IMR-90 (cell line): Measurements from ENCODE around the gene FRMPD3. TPM values are rescaled to one million over a fixed set of nuclear protein-coding genes. Genes with fewer than 3 reads are reported as not detected.

Source experiments
- ATAC-seq: fragments of 200-7000 bp; cut with Tn5 transposase; 2 replicates; pipeline ENCODE4 v1.9.1; 2020; ENCODE audit warnings: low read depth, mild to moderate bottlenecking, moderate library complexity
- BruUV-seq: library from RNA; stranded (reverse); fragments of 400-500 nt; replicated peaks from 2 replicates; lab custom pipeline; 2021; lab: Mats Ljungman, UMichigan
- CTCF ChIA-PET: fragments of 300-600 bp; formaldehyde crosslinking; extraction: SDS; loops from one replicate; lab custom pipeline; 2021; ENCODE audit warnings: antibody characterized with exemption; lab: Yijun Ruan, JAX
- POLR2A ChIA-PET: fragments of 300-600 bp; sonication (Branson Sonifier 250); formaldehyde crosslinking; loops from one replicate; lab custom pipeline; 2022; ENCODE audit warnings: antibody characterized with exemption; ENCODE audit not compliant: unreplicated experiment; lab: Charles Lee
- DNase-seq: peaks from one replicate; pipeline ENCODE4 v3.0.0; 2013
- H2AFZ ChIP-seq: replicated peaks from 2 replicates; pipeline ENCODE3; 2013; ENCODE audit warnings: low read length, mild to moderate bottlenecking; ENCODE audit not compliant: poor library complexity
- H2AK5ac ChIP-seq: 2 replicates; pipeline ENCODE4 v1.6.1; 2013; ENCODE audit warnings: low read depth, low read length, inconsistent platforms
- H2AK9ac ChIP-seq: replicated peaks from 2 replicates; pipeline ENCODE3; 2013; ENCODE audit warnings: mild to moderate bottlenecking, low read depth, low read length, moderate library complexity; ENCODE audit not compliant: poor library complexity
- H2BK120ac ChIP-seq: 2 replicates; pipeline ENCODE4 v1.6.1; 2013; ENCODE audit warnings: low read depth, low read length, inconsistent platforms
- H2BK15ac ChIP-seq: 3 replicates; pipeline ENCODE4 v1.6.1; 2013; ENCODE audit warnings: low read depth, low read length, inconsistent platforms
- H2BK20ac ChIP-seq: 2 replicates; pipeline ENCODE4 v1.6.1; 2013; ENCODE audit warnings: low read depth, mild to moderate bottlenecking, inconsistent platforms, low read length, moderate library complexity
- H2BK5ac ChIP-seq: 2 replicates; pipeline ENCODE4 v1.6.1; 2013; ENCODE audit warnings: mild to moderate bottlenecking, low read depth, low read length, inconsistent platforms; ENCODE audit not compliant: poor library complexity, severe bottlenecking
- H3K14ac ChIP-seq: replicated peaks from 2 replicates; pipeline ENCODE4 v1.6.1; 2013; ENCODE audit warnings: low read depth, low read length, inconsistent platforms
- H3K18ac ChIP-seq: 2 replicates; pipeline ENCODE4 v1.6.1; 2013; ENCODE audit warnings: low read depth, low read length, control low read depth
- H3K23ac ChIP-seq: 2 replicates; pipeline ENCODE4 v1.6.1; 2013; ENCODE audit warnings: low read depth, low read length, inconsistent platforms
- H3K27ac ChIP-seq: 2 replicates; pipeline ENCODE4 v1.5.1; 2013; ENCODE audit warnings: mild to moderate bottlenecking, control low read depth, low read length; ENCODE audit not compliant: insufficient read depth
- H3K27me3 ChIP-seq: 2 replicates; pipeline ENCODE4 v1.6.1; 2013; ENCODE audit warnings: low read length; ENCODE audit not compliant: control insufficient read depth, insufficient read depth
- H3K36me3 ChIP-seq: 2 replicates; pipeline ENCODE4 v1.6.1; 2013; ENCODE audit warnings: low read length, mixed read lengths; ENCODE audit not compliant: control insufficient read depth, insufficient read depth
- H3K4ac ChIP-seq: 2 replicates; pipeline ENCODE4 v1.6.1; 2013; ENCODE audit warnings: low read depth, low read length, inconsistent platforms
- H3K4me1 ChIP-seq: 2 replicates; pipeline ENCODE4 v1.6.1; 2013; ENCODE audit warnings: low read length, mixed read lengths; ENCODE audit not compliant: control insufficient read depth, insufficient read depth
- H3K4me2 ChIP-seq: 2 replicates; pipeline ENCODE4 v1.6.1; 2013; ENCODE audit warnings: low read depth, mild to moderate bottlenecking, control low read depth, low read length, moderate library complexity
- H3K4me3 ChIP-seq: 2 replicates; pipeline ENCODE4 v1.5.1; 2013; ENCODE audit warnings: low read depth, mild to moderate bottlenecking, control low read depth, low read length, moderate library complexity; ENCODE audit not compliant: insufficient read depth
- H3K56ac ChIP-seq: 2 replicates; pipeline ENCODE4 v1.6.1; 2013; ENCODE audit warnings: low read length, inconsistent platforms; ENCODE audit not compliant: insufficient read depth; ENCODE audit errors: extremely low read depth
- H3K79me1 ChIP-seq, 2 experiments: 2 replicates each; pipeline ENCODE4 v1.6.1; 2013; ENCODE audit warnings: low read length in 2 of 2, inconsistent platforms in 1 of 2, low read depth in 1 of 2
- H3K9ac ChIP-seq: 2 replicates; pipeline ENCODE4 v1.6.1; 2013; ENCODE audit warnings: low read depth, low read length, control low read depth
- H3K9me1 ChIP-seq: 2 replicates; pipeline ENCODE4 v1.6.1; 2013; ENCODE audit warnings: low read length, inconsistent platforms; ENCODE audit not compliant: insufficient read depth
- H3K9me3 ChIP-seq: 2 replicates; pipeline ENCODE4 v1.6.1; 2013; ENCODE audit warnings: low read length; ENCODE audit not compliant: control insufficient read depth, insufficient read depth
- H4K20me1 ChIP-seq: 2 replicates; pipeline ENCODE4 v1.6.1; 2013; ENCODE audit warnings: low read length, inconsistent platforms; ENCODE audit not compliant: insufficient read depth
- H4K5ac ChIP-seq: 2 replicates; pipeline ENCODE4 v1.6.1; 2013; ENCODE audit warnings: mild to moderate bottlenecking, low read depth, low read length, control low read depth
- H4K8ac ChIP-seq, 2 experiments: 2 replicates each; pipeline ENCODE4 v1.6.1; 2013; ENCODE audit warnings: low read depth in 2 of 2, low read length in 2 of 2, control low read depth in 1 of 2, inconsistent platforms in 1 of 2
- H4K91ac ChIP-seq: 2 replicates; pipeline ENCODE4 v1.6.1; 2013; ENCODE audit warnings: low read depth, low read length, inconsistent platforms; ENCODE audit not compliant: insufficient read depth
- BHLHE40 ChIP-seq: fragments of 150-350 bp; IDR thresholded peaks from 2 replicates; pipeline ENCODE4 v1.6.1; 2016; ENCODE audit warnings: mild to moderate bottlenecking, low read depth, low read length
- CEBPB ChIP-seq: IDR thresholded peaks from 2 replicates; pipeline ENCODE4 v1.6.1; 2012; ENCODE audit warnings: low read depth, low read length, improper control_type of control experiment
- ELK1 ChIP-seq: fragments of 150-350 bp; IDR thresholded peaks from 2 replicates; pipeline ENCODE4 v1.6.1; 2016; ENCODE audit warnings: low read depth, mild to moderate bottlenecking, low read length, moderate library complexity, borderline replicate concordance
- WGBS, 2 experiments: methylation state at CpG; one replicate each; pipeline versions ENCODE4 v1.1.5 to v1.1.7; 2013; ENCODE audit warnings: missing lambda C conversion rate in 2 of 2; ENCODE audit not compliant: insufficient read length in 1 of 2; ENCODE audit errors: extremely low coverage in 2 of 2; 5-methylcytosine and 5-hydroxymethylcytosine counted together
- dilution Hi-C: fragments of 300-500 bp; cut with HindIII; formaldehyde crosslinking; loops from one replicate; pipeline ENCODE4 v1.14.3; 2018; ENCODE audit warnings: low sequenced_read_pairs; ENCODE audit not compliant: unreplicated experiment
- in situ Hi-C: fragments of 300-500 bp; cut with MboI; formaldehyde crosslinking; loops from 3 replicates; pipeline ENCODE4 v1.14.3; 2019; ENCODE audit warnings: low sequenced_read_pairs, inconsistent platforms, mixed read lengths
- intact Hi-C: fragments of 100-400 bp; cut with micrococcal nuclease; formaldehyde crosslinking; loops from 2 replicates; pipeline ENCODE4 v1.10.0; 2022
- polyA plus RNA-seq, 3 experiments: library from polyadenylated mRNA; depleted of rRNA; stranded (reverse); fragments of >200 nt; gene quantifications; 2 replicates each; pipeline ENCODE4 v1.2.3, GENCODE V29; 2012; ENCODE audit warnings: low replicate concordance in 1 of 3
- total RNA-seq: library from RNA; depleted of rRNA; stranded (reverse); fragments of >200 nt; gene quantifications from 2 replicates; pipeline ENCODE4 v1.2.3, GENCODE V29; 2012

FRMPD3 gene
- total and polyA plus RNA-seq, 2 of the 4 experiments (the other 2 are of a cell fraction), result under 0.01 to 0.19 TPM

GRCh38 chrX:107445146-107445545, 4.3 kb upstream of the FRMPD3 start:
- POLR2A ChIA-PET, result no interaction called here
- H2AK5ac ChIP-seq, result no peak overlapping the region

More at GRCh38 chrX:107445146-107445545, 4.3 kb upstream of the FRMPD3 start:
- H3K14ac ChIP-seq, result no peak overlapping the region
- no peak overlapping the region for H2BK5ac ChIP-seq
- ATAC-seq (no peak), DNase-seq (no peak)
- H3K23ac ChIP-seq, result no peak overlapping the region
- dilution Hi-C loops (no loop called here), intact Hi-C loops (no loop called here), in situ Hi-C loops (no loop called here)
- no peak overlapping the region for H2AFZ ChIP-seq
- no peak overlapping the region for H4K5ac ChIP-seq
- no peak overlapping the region for H4K8ac ChIP-seq
- peaks cover 58% of the 10 kb centered on the region for H3K27me3 ChIP-seq
- H3K36me3 ChIP-seq, result no peaks in the 10 kb centered on the region
- no peak overlapping the region for H2BK15ac ChIP-seq
- no peak overlapping the region for H2BK20ac ChIP-seq
- no peak for TF ChIP-seq ELK1
- no peak for TF ChIP-seq CEBPB
- TF ChIP-seq BHLHE40, result no peak
- no peak overlapping the region for H2AK9ac ChIP-seq
- no peak overlapping the region for H3K9ac ChIP-seq
- no peak overlapping the region for H3K4ac ChIP-seq
- H4K20me1 ChIP-seq, result no peaks in the 10 kb centered on the region
- H3K18ac ChIP-seq, result no peak overlapping the region
- WGBS, 2 experiments, result 47% methylated on average over 2 of the region's 3 CpGs; no CpG with 5 or more reads in 1 of the 2 experiments
- no peak overlapping the region for H3K56ac ChIP-seq
- no peak overlapping the region for H3K4me3 ChIP-seq
- no peak overlapping the region for H4K91ac ChIP-seq
- H2BK120ac ChIP-seq, result no peak overlapping the region
- no peaks in the 10 kb centered on the region for H3K79me1 ChIP-seq
- H3K4me2 ChIP-seq, result no peak overlapping the region
- no peaks in the 10 kb centered on the region for H3K9me1 ChIP-seq
- no peaks in the 10 kb centered on the region; the same call in 1 of the 2 replicates for H3K9me3 ChIP-seq
- H3K27ac ChIP-seq, result no peak overlapping the region
- no peaks in the 10 kb centered on the region for H3K4me1 ChIP-seq
- CTCF ChIA-PET, result no interaction called here
- no TSS peak for BruUV-seq
